MCF 10A (cell line): Measurements from ENCODE around the gene FAM219B. TPM values are rescaled to one million over a fixed set of nuclear protein-coding genes. Genes with fewer than 3 reads are reported as not detected.

Source experiments
- BruUV-seq: library from RNA; stranded (reverse); fragments of 400-500 nt; replicated peaks from 2 replicates; lab custom pipeline; 2021; lab: Mats Ljungman, UMichigan
- CTCF ChIA-PET: fragments of 300-600 bp; sonication (Branson Sonifier 250); formaldehyde crosslinking; extraction: SDS; loops from one replicate; lab custom pipeline; 2021; ENCODE audit warnings: antibody characterized with exemption, inconsistent platforms; lab: Yijun Ruan, JAX
- POLR2A ChIA-PET: fragments of 300-600, 350-650 bp; sonication (Branson Sonifier 250); formaldehyde crosslinking; extraction: SDS; loops from one replicate; lab custom pipeline; 2020; ENCODE audit warnings: antibody characterized with exemption, inconsistent platforms; lab: Yijun Ruan, JAX
- DNase-seq: peaks from one replicate; pipeline ENCODE4 v3.0.0-alpha.2; 2018; ENCODE audit not compliant: unreplicated experiment
- H3K27ac Mint-ChIP-seq: one replicate; pipeline ENCODE4 v1.8.0; 2022; ENCODE audit warnings: mild to moderate bottlenecking, low read depth, mixed read lengths; ENCODE audit not compliant: unreplicated experiment
- H3K27me3 Mint-ChIP-seq: one replicate; pipeline ENCODE4 v1.8.0; 2022; ENCODE audit warnings: mixed read lengths; ENCODE audit not compliant: insufficient read depth, unreplicated experiment
- H3K36me3 Mint-ChIP-seq: one replicate; pipeline ENCODE4 v1.8.0; 2022; ENCODE audit warnings: mild to moderate bottlenecking, moderate library complexity, mixed read lengths; ENCODE audit not compliant: insufficient read depth, unreplicated experiment
- H3K4me1 Mint-ChIP-seq: one replicate; pipeline ENCODE4 v1.8.0; 2022; ENCODE audit warnings: mixed read lengths; ENCODE audit not compliant: insufficient read depth, unreplicated experiment
- H3K4me3 Mint-ChIP-seq: one replicate; pipeline ENCODE4 v1.8.0; 2022; ENCODE audit warnings: mild to moderate bottlenecking, moderate library complexity, mixed read lengths; ENCODE audit not compliant: unreplicated experiment
- H3K9me3 Mint-ChIP-seq: one replicate; pipeline ENCODE4 v1.8.0; 2022; ENCODE audit warnings: mixed read lengths; ENCODE audit not compliant: unreplicated experiment
- intact Hi-C: fragments of 100-400 bp; cut with micrococcal nuclease; formaldehyde crosslinking; loops from 2 replicates; pipeline ENCODE4 v1.14.1; 2022
- total RNA-seq: library from RNA; stranded (reverse); gene quantifications from 2 replicates; pipeline ENCODE4 v1.2.3, GENCODE V29; 2022
- TF ChIP-seq, protein P1 (sequence below): fragments of 200-600 bp; IDR thresholded peaks from one replicate; pipeline ENCODE4 v1.8.0; 2022; ENCODE audit warnings: antibody characterized with exemption, mild to moderate bottlenecking; ENCODE audit not compliant: unreplicated experiment

The FAM219B gene
- total RNA-seq, 1 experiment from 2014 or later = 62.9 TPM

DNA sequence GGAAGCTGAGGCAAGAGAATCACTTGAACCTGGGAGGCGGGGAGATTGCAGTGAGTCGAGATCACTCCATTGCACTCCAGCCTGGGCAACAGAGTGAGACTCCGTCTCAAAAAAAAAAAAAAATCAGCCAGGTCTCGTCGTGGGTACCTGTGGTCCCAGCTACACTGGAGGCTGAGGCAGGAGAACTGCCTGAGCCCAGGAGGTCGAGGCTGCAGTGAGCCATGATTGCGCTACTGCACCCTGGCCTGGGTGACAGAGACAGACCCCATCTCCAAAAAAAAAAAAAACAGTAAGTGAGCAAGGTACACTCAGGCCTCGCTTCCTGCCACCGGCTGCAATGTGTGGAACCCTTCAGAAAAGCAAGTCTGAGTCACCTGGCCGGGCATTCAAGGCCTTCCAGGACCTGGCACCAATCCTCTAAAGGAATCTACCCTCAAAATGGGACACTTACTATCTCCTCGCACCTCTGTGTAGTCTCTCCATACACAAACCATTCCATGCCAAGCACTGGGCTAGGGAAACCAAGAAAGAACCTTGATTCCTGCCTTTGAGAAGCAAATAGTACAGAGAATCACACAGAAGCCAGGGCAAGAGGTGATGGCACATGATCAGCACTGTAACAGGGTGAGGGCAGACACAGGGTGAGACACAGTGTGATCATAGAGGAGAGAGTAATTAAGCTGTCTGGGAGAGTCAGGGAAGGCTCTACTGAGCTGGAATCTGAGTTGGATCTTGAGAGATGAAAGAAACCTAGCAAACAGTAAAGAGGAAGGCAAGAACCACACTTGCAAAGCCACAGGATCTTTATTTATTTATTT, 43.2 kb downstream of the FAM219B start:
- Mint-ChIP-seq H3K4me1 (peaks cover 25% of the 10 kb centered on the region), H3K27me3 (no peaks in the 10 kb centered on the region), H3K9me3 (no peaks in the 10 kb centered on the region), H3K27ac (peak overlapping the region; percentile 7), H3K4me3 (no peak overlapping the region), H3K36me3 (peaks cover 14% of the 10 kb centered on the region)
- CTCF ChIA-PET = interaction anchor here (0.7 to 0.8 kb wide), 2 partner anchors 37 to 338 kb away, joined by 3 read pairs; partner anchors contain the start of gene C15orf39
- POLR2A ChIA-PET = interaction anchor here (1.3 to 1.7 kb wide), 2 partner anchors 21 to 43 kb away, joined by 4 to 5 read pairs; partner anchors contain the start of gene FAM219B
- BruUV-seq = no TSS peak
- DNase-seq = peak; percentile 63
- TF ChIP-seq, protein P1, sequence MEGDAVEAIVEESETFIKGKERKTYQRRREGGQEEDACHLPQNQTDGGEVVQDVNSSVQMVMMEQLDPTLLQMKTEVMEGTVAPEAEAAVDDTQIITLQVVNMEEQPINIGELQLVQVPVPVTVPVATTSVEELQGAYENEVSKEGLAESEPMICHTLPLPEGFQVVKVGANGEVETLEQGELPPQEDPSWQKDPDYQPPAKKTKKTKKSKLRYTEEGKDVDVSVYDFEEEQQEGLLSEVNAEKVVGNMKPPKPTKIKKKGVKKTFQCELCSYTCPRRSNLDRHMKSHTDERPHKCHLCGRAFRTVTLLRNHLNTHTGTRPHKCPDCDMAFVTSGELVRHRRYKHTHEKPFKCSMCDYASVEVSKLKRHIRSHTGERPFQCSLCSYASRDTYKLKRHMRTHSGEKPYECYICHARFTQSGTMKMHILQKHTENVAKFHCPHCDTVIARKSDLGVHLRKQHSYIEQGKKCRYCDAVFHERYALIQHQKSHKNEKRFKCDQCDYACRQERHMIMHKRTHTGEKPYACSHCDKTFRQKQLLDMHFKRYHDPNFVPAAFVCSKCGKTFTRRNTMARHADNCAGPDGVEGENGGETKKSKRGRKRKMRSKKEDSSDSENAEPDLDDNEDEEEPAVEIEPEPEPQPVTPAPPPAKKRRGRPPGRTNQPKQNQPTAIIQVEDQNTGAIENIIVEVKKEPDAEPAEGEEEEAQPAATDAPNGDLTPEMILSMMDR = no peak
- intact Hi-C loops = no loop called here

DNA sequence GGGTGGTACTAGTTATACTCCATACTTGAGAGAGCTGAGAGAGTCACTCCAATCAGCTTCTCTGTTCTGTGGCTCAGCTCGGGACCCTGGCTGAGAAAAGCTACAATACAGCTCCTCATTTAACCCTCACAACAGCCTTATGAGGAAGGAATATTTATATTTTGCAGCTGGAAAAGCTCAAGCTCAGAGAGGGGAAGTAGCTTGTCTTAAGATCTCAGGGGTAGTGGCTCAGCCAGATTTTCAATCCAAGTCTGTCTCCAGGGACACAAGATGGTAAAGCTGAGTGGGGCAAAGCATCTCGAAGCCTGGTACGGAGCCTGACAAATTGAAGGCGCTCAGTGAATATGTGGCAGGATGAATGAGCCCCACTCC, 48.3 kb downstream of the FAM219B start:
- ChIA-PET POLR2A (interaction anchor here (0.7 to 4.2 kb wide), 3 partner anchors 9 to 48 kb away, joined by 3 to 19 read pairs (median 3); partner anchors contain the start of gene FAM219B), CTCF (interaction anchor here (0.8 to 1.8 kb wide), 3 partner anchors 9 to 58 kb away, joined by 3 to 4 read pairs (median 3); no protein-coding TSS in a partner anchor)
- BruUV-seq = no TSS peak
- no peaks in the 10 kb centered on the region for H3K27me3 Mint-ChIP-seq
- no peak for DNase-seq
- intact Hi-C loops = no loop called here
- peaks cover 15% of the 10 kb centered on the region for H3K36me3 Mint-ChIP-seq
- H3K4me1 Mint-ChIP-seq = peaks cover under 1% of the 10 kb centered on the region
- no peak overlapping the region for H3K4me3 Mint-ChIP-seq
- H3K9me3 Mint-ChIP-seq = no peaks in the 10 kb centered on the region
- TF ChIP-seq, protein P1 = no peak
- no peak overlapping the region for H3K27ac Mint-ChIP-seq

DNA sequence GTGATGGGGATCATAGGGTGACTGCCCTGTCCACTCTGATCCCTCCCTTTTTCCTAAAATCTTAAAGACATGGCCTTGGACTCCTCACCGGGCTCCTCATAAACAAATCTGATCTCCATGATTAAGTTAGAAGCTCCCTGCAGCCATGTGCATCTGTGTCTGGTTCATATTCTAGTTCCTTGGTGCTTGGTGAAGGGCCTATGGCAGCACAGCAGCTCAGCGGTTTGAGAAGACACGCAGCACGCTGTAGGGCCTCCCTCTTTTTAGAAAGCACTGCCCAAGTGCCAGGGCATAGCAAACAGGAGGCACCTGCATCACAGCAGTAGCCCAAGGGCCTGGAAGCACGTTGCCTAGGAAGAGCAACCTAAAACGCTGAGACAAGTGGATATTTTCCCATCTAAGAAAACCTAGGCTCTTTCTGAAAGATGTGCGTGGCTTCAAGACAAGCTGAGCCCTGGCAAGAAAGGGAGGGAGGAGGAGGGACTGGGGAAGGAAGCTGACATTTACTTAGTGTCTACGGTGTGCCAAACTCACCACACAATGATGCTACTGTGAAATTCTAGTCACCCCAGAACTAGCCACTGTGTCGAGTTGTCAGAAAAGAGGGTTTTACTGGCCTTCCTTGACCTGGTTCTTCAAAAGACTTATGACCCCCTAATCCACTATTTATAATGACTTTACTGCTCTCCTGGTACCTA, 48.8 kb downstream of the FAM219B start:
- TF ChIP-seq, protein P1 = no peak
- no peak overlapping the region for H3K27ac Mint-ChIP-seq
- DNase-seq = no peak
- peaks cover 18% of the 10 kb centered on the region for H3K36me3 Mint-ChIP-seq
- H3K4me3 Mint-ChIP-seq = no peak overlapping the region
- ChIA-PET POLR2A (interaction anchor here (0.7 to 4.2 kb wide), 3 partner anchors 9 to 49 kb away, joined by 3 to 19 read pairs (median 3); partner anchors contain the start of gene FAM219B), CTCF (interaction anchor here (0.8 to 1.8 kb wide), 2 partner anchors 9 to 58 kb away, joined by 3 to 4 read pairs; no protein-coding TSS in a partner anchor)
- no peaks in the 10 kb centered on the region for H3K27me3 Mint-ChIP-seq
- BruUV-seq = no TSS peak
- intact Hi-C loops = no loop called here
- H3K9me3 Mint-ChIP-seq = no peaks in the 10 kb centered on the region
- H3K4me1 Mint-ChIP-seq = no peaks in the 10 kb centered on the region
